Fibroblast of the aortic adventitia (primary cell): ENCODE results near the gene SLC27A6. TPM values are rescaled to one million over a fixed set of nuclear protein-coding genes. Genes with fewer than 3 reads are reported as not detected.

ENCODE experiments used
- DNase-seq: peaks from one replicate; pipeline ENCODE4 v3.0.0-alpha.2; 2010; ENCODE audit warnings: low read depth
- H3K4me3 ChIP-seq: 2 replicates; pipeline ENCODE4 v1.5.1; 2011; ENCODE audit warnings: low read depth, mild to moderate bottlenecking, control low read depth, low read length, moderate library complexity
- total RNA-seq: library from RNA; depleted of rRNA; stranded (reverse); fragments of >200 nt; gene quantifications from 2 replicates; pipeline ENCODE4 v1.2.3, GENCODE V29; 2012; ENCODE audit warnings: low replicate concordance
- TF ChIP-seq, protein P1 (sequence below): IDR thresholded peaks from 2 replicates; pipeline ENCODE4 v1.5.1; 2011; ENCODE audit warnings: mild to moderate bottlenecking, low read length, control low read depth, inconsistent platforms; ENCODE audit not compliant: insufficient read depth

Gene SLC27A6
- total RNA-seq, 1 donor: not detected

- DNase-seq: no peak
Observed at GRCh38 chr5:129046151-129046550, 80.9 kb downstream of the SLC27A6 start.

DNA sequence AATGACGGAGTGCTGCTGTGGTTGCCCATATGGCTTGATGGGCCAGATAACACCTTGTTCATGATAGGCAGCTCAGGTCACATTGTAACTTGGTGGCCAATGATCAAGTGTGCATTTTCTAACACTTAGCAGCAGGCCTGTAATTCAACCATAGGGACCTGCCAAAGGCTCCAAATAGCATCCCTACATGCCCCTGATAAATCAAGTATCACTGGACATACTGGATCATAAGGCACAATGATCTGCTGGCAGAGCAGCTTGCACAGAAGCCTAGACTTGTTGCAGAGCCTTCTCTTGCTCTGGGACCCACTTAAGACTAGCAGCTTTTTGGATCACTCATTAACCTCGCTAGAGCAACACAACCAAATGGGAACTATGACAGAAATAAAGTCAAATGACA lies 83.2 kb downstream of the SLC27A6 start:
- DNase-seq: no peak
- H3K4me3 ChIP-seq: no peak overlapping the region
- TF ChIP-seq, protein P1, sequence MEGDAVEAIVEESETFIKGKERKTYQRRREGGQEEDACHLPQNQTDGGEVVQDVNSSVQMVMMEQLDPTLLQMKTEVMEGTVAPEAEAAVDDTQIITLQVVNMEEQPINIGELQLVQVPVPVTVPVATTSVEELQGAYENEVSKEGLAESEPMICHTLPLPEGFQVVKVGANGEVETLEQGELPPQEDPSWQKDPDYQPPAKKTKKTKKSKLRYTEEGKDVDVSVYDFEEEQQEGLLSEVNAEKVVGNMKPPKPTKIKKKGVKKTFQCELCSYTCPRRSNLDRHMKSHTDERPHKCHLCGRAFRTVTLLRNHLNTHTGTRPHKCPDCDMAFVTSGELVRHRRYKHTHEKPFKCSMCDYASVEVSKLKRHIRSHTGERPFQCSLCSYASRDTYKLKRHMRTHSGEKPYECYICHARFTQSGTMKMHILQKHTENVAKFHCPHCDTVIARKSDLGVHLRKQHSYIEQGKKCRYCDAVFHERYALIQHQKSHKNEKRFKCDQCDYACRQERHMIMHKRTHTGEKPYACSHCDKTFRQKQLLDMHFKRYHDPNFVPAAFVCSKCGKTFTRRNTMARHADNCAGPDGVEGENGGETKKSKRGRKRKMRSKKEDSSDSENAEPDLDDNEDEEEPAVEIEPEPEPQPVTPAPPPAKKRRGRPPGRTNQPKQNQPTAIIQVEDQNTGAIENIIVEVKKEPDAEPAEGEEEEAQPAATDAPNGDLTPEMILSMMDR: no peak

More at GRCh38 chr5:129046151-129046550, 80.9 kb downstream of the SLC27A6 start:
- no peak overlapping the region for H3K4me3 ChIP-seq
- TF ChIP-seq, protein P1: no peak

DNA sequence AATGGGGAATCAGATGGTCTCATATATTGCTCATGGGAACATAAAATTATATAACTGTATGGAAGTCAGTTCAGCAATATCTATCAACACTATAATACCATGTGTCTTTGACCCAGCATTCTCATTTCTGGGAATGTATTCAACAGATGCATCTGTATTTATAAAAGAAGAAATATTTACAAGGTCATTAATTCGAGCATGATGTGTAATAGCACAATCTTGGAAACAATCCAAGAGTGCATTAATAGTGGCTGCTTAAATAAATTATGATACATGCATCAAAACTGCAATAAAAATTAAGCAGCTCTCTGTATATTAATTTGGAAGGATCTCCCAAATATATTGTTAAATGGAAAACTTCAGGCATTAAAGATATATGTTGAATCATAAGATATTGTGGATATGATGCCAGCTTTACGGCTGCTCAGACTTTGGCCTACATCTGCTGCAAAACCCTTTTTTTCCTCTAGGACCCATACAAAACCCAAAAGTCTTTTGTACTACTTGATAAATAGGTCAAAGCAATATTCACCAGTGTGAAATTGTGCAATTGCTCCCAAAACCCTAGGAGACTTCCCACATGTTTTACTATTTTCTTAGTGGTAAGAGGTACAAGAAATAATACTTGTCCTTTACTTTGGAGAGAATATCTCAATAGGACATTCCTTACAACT lies 84.0 kb downstream of the SLC27A6 start:
- DNase-seq: no peak
- TF ChIP-seq, protein P1: no peak
- no peak overlapping the region for H3K4me3 ChIP-seq

DNA sequence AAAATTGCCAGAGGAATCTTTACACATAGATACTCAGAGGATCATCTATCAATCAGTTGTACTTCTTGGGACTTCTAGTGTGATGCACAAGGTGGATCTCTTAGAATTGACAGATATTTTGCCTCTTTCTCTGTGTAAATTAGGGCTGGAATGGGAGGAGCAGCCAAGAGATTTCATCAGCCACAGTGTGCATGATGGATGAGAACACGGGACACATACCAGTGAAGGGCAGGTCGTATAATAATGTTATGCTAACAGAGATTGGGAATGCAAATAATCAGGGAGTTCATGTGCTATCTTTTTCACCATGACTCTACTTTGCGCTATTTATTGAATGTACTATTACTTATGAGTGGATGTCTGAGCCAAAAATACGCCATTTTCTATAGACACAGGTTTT lies 86.0 kb downstream of the SLC27A6 start:
- TF ChIP-seq, protein P1: no peak
- H3K4me3 ChIP-seq: no peak overlapping the region
- no peak for DNase-seq

DNA sequence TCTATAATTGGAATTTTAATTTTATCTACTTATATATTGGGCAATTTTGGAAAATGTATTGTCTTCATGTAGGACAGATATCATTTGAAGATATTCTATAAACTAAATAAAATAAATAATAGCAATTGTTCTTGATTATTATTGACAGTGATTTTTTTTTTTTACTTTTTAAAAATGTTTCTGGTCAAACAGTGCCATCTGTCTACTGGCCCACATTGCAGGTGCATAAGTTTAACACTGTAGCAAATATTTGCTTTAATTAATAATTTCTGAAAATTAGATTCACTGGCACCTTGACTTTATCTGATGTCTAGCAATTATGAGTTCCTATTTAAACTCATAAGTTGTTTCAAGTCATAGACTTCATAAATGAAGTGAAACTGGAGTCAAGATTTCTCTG lies 88.2 kb downstream of the SLC27A6 start:
- H3K4me3 ChIP-seq: no peak overlapping the region
- TF ChIP-seq, protein P1: no peak
- DNase-seq: no peak

GRCh38 chr5:129057329-129057728 lies 92.0 kb downstream of the SLC27A6 start:
- DNase-seq: no peak
- H3K4me3 ChIP-seq: no peak overlapping the region
- TF ChIP-seq, protein P1: no peak

DNA sequence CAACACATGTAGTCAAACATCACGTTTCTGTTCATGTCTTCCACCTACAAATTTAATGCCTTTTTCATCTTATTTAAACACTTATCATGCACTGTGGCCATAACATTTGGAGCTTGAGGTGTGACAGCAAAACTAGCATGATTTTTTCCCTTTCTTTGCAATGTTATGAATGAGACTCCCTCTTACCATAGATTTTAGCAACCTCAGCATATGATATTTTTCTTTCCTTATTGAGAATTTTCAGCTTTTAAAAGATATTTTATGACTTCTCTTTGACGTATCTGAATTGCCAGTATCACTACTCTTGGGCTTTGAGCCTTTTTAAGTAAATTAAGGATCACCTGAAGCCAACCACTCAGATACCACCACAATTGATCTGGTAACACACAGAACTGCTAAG lies 96.6 kb downstream of the SLC27A6 start:
- TF ChIP-seq, protein P1: no peak
- H3K4me3 ChIP-seq: no peak overlapping the region
- DNase-seq: no peak
